Right lobe of liver (tissue), 6 donors: ENCODE data around the gene PCDHGB3. TPM values are rescaled to one million over a fixed set of nuclear protein-coding genes. Genes with fewer than 3 reads are reported as not detected.
A peak's percentile ranks its signal among the peaks of the same experiment; 100 is the strongest.

Experiments used
- ATAC-seq, 4 donors: fragments of 200-7000 bp; cut with Tn5 transposase; one replicate each; pipeline ENCODE4 v1.9.1; 2020; ENCODE audit warnings: mild to moderate bottlenecking in 4 of 4, moderate library complexity in 4 of 4
- DNase-seq, 3 donors: peaks; one replicate each; pipeline ENCODE4 v3.0.0-alpha.2; 2020
- H3K27ac ChIP-seq, 3 donors: fragments of 200-600 bp; one replicate each; pipeline ENCODE4 v1.8.0; 2022
- H3K27me3 ChIP-seq, 2 donors: fragments of 200-600 bp; one replicate each; pipeline ENCODE4 v1.8.0; 2022
- H3K36me3 ChIP-seq, 4 donors: fragments of 200-600 bp; sonication (generic) in 1 of 4; one replicate each; pipeline versions ENCODE4 v1.5.1 to v1.8.0; 2017 to 2022; ENCODE audit warnings: control low read depth in 1 of 4
- H3K4me1 ChIP-seq, 4 donors: fragments of 200-600 bp; sonication (generic) in 1 of 4; one replicate each; pipeline versions ENCODE4 v1.5.1 to v1.8.0; 2017 to 2022; ENCODE audit warnings: control low read depth in 1 of 4
- H3K4me3 ChIP-seq, 3 donors: fragments of 200-600 bp; one replicate each; pipeline ENCODE4 v1.8.0; 2022
- H3K9me3 ChIP-seq, 4 donors: fragments of 200-600 bp; sonication (generic) in 1 of 4; one replicate each; pipeline versions ENCODE4 v1.5.1 to v1.8.0; 2017 to 2022; ENCODE audit warnings: control low read depth in 1 of 4
- POLR2A ChIP-seq: fragments of 450-650 bp; IDR thresholded peaks from one replicate; pipeline ENCODE4 v1.6.1; 2017; ENCODE audit warnings: antibody characterized with exemption, mild to moderate bottlenecking
- WGBS: methylation state at CpG from one replicate; pipeline ENCODE4 v1.1.6; 2018; ENCODE audit warnings: low coverage, low lambda C conversion rate; ENCODE audit not compliant: insufficient coverage; ENCODE audit errors: missing lambda C conversion rate; 5-methylcytosine and 5-hydroxymethylcytosine counted together
- intact Hi-C, 2 donors: fragments of 100-400 bp; cut with DNase I; formaldehyde crosslinking; loops; one replicate each; pipeline versions ENCODE4 v1.11.2 to v1.14.1; 2022
- total RNA-seq, 6 experiments: library from RNA; depleted of rRNA in 2 of 6; stranded (reverse); fragments of >200 nt in 2 of 6; fragmentation: NEBNext Ultra II Directional in 3 of 6; extraction: Animal tissue kit (Norgen Biotek cat#: 25700) in 3 of 6; gene quantifications; one replicate each; pipeline versions ENCODE4 v1.1.0 to v1.2.4, GENCODE V29; 2016 to 2023
- TF ChIP-seq, protein P1 (sequence below), 4 donors: fragments of 200-600 bp in 3 of 4; fragments of 450-650 bp in 1 of 4; IDR thresholded peaks; one replicate each; pipeline versions ENCODE4 v1.5.1 to v1.8.0; 2016 to 2022; ENCODE audit warnings: antibody characterized with exemption in 4 of 4, mild to moderate bottlenecking in 2 of 4
- donor health status: DM: no; HTN: yes; CAD: no.
- donor health status: DM: no; HTN: no; CAD: no.
- donor health status: DM: no; HTN: no; CAD: no.
- donor health status: DM: no; HTN: yes; CAD: no.
- donor health status: DM: no; HTN: yes; CAD: no.

The PCDHGB3 gene
- total RNA-seq, 6 experiments from 2014 or later = 0.56 to 1.8 (median 1.2) TPM

GRCh38 chr5:141420855-141421488 is 50.9 kb downstream of the PCDHGB3 start, which contains the start of gene PCDHGA11:
PCDHGA11 (plus strand) TSS chr5:141421051; CDS start chr5:141421228, 177 bp downstream.
- Histone ChIP-seq H3K4me1 (no peaks in the 10 kb centered on the region), H3K27me3 (no peaks in the 10 kb centered on the region), H3K4me3 (peak within 1 kb of the TSS in 1 of 3 donors; percentile 13), H3K9me3 (peaks cover 0 to 41% (median 19%) of the 10 kb centered on the region in 4 donors), H3K27ac (no peak within 1 kb of the TSS), H3K36me3 (no peaks in the 10 kb centered on the region)
- ATAC-seq (peak in 3 of 4 donors; percentile 34 to 72 (median 63)), DNase-seq (peak in 1 of 3 donors; percentile 44)
- intact Hi-C loops = no loop called here
- no peak for TF ChIP-seq POLR2A
- TF ChIP-seq, protein P1, sequence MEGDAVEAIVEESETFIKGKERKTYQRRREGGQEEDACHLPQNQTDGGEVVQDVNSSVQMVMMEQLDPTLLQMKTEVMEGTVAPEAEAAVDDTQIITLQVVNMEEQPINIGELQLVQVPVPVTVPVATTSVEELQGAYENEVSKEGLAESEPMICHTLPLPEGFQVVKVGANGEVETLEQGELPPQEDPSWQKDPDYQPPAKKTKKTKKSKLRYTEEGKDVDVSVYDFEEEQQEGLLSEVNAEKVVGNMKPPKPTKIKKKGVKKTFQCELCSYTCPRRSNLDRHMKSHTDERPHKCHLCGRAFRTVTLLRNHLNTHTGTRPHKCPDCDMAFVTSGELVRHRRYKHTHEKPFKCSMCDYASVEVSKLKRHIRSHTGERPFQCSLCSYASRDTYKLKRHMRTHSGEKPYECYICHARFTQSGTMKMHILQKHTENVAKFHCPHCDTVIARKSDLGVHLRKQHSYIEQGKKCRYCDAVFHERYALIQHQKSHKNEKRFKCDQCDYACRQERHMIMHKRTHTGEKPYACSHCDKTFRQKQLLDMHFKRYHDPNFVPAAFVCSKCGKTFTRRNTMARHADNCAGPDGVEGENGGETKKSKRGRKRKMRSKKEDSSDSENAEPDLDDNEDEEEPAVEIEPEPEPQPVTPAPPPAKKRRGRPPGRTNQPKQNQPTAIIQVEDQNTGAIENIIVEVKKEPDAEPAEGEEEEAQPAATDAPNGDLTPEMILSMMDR (IDR thresholded peaks at IDR 0.05) = peak; percentile 17 to 38 (median 26)
- WGBS = 18% methylated on average over 21 of the region's 42 CpGs

DNA sequence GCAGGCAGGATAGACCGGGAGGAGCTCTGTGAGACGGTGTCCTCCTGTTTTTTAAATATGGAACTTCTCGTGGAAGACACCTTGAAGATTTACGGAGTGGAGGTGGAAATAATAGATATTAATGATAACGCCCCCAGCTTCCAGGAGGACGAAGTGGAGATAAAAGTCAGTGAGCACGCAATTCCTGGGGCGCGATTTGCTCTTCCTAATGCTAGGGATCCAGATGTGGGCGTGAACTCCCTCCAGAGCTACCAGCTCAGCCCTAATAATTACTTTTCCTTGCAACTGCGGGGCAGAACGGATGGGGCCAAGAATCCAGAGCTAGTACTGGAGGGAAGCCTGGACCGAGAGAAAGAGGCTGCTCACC is 51.4 kb downstream of the PCDHGB3 start:
- intact Hi-C loops = no loop called here
- ATAC-seq = no peak

More for the DNA sequence above, 51.4 kb downstream of the PCDHGB3 start:
- H3K4me1 ChIP-seq = no peaks in the 10 kb centered on the region
- no peak overlapping the region for H3K27ac ChIP-seq
- no peak for TF ChIP-seq POLR2A
- TF ChIP-seq, protein P1 (IDR thresholded peaks at IDR 0.05) = no peak
- no peak for DNase-seq
- H3K9me3 ChIP-seq = peaks cover 0 to 37% (median 19%) of the 10 kb centered on the region in 4 donors
- no peaks in the 10 kb centered on the region for H3K27me3 ChIP-seq
- H3K4me3 ChIP-seq = peak overlapping the region in 1 of 3 donors; percentile 13
- no peaks in the 10 kb centered on the region for H3K36me3 ChIP-seq
- 22% methylated on average over 13 of the region's 13 CpGs for WGBS

Other genes with a start within 250 kb of the PCDHGB3 start
- under 1 TPM; 0.10 to 0.35 (median 0.20) TPM for gene PCDHB4, start 248.4 kb upstream of the PCDHGB3 start, total RNA-seq
- gene PCDHB5, start 235.0 kb upstream of the PCDHGB3 start, total RNA-seq = 1 to 10 TPM in 1 of 6 experiments, under 1 TPM in 5; 0.18 to 1.2 (median 0.45) TPM
- under 1 TPM in 4 of 6 experiments, not detected in 2; 0.06 to 0.16 (median 0.12) TPM for gene PCDHB6, start 220.2 kb upstream of the PCDHGB3 start, total RNA-seq
- gene PCDHB7, start 197.6 kb upstream of the PCDHGB3 start, total RNA-seq = under 1 TPM; 0.07 to 0.31 (median 0.13) TPM
- gene PCDHB8, start 192.5 kb upstream of the PCDHGB3 start, total RNA-seq = under 1 TPM in 4 of 6 experiments, not detected in 2; 0.12 to 0.49 (median 0.19) TPM
- under 1 TPM; 0.17 to 0.51 (median 0.34) TPM for gene PCDHB16, start 187.9 kb upstream of the PCDHGB3 start, total RNA-seq
- under 1 TPM in 5 of 6 experiments, not detected in 1; 0.07 to 0.51 (median 0.21) TPM for gene PCDHB9, start 183.1 kb upstream of the PCDHGB3 start, total RNA-seq
- under 1 TPM in 5 of 6 experiments, not detected in 1; 0.09 to 0.23 (median 0.12) TPM for gene PCDHB10, start 177.9 kb upstream of the PCDHGB3 start, total RNA-seq
- gene PCDHB11, start 170.6 kb upstream of the PCDHGB3 start, total RNA-seq = under 1 TPM in 5 of 6 experiments, not detected in 1; 0.06 to 0.44 (median 0.19) TPM
- 1 to 10 TPM in 1 of 6 experiments, under 1 TPM in 4, not detected in 1; 0.27 to 1.1 (median 0.33) TPM for gene PCDHB12, start 161.5 kb upstream of the PCDHGB3 start, total RNA-seq
- under 1 TPM; 0.25 to 1.00 (median 0.49) TPM for gene PCDHB13, start 156.3 kb upstream of the PCDHGB3 start, total RNA-seq
- 1 to 10 TPM in 1 of 6 experiments, under 1 TPM in 5; 0.44 to 1.0 (median 0.86) TPM for gene PCDHB14, start 146.9 kb upstream of the PCDHGB3 start, total RNA-seq
- gene PCDHB15, start 124.8 kb upstream of the PCDHGB3 start, total RNA-seq = under 1 TPM; 0.37 to 0.83 (median 0.63) TPM
- gene SLC25A2, start 66.2 kb upstream of the PCDHGB3 start, total RNA-seq = under 1 TPM in 1 of 6 experiments, not detected in 5; 0.31 TPM
- gene TAF7, start 49.5 kb upstream of the PCDHGB3 start, total RNA-seq = 10 to 100 TPM; 17.7 to 37.9 (median 22.3) TPM
- under 1 TPM in 5 of 6 experiments, not detected in 1; 0.04 to 0.18 (median 0.12) TPM for gene PCDHGA1, start 39.7 kb upstream of the PCDHGB3 start, total RNA-seq
- under 1 TPM; 0.49 to 0.88 (median 0.57) TPM for gene PCDHGA2, start 31.5 kb upstream of the PCDHGB3 start, total RNA-seq
- 1 to 10 TPM in 2 of 6 experiments, under 1 TPM in 4; 0.51 to 1.8 (median 0.76) TPM for gene PCDHGA3, start 26.4 kb upstream of the PCDHGB3 start, total RNA-seq
- 1 to 10 TPM in 1 of 6 experiments, under 1 TPM in 5; 0.37 to 1.2 (median 0.52) TPM for gene PCDHGB1, start 20.1 kb upstream of the PCDHGB3 start, total RNA-seq
- gene PCDHGA4, start 15.2 kb upstream of the PCDHGB3 start, total RNA-seq = 1 to 10 TPM in 2 of 6 experiments, under 1 TPM in 4; 0.39 to 1.8 (median 0.73) TPM
- 1 to 10 TPM in 5 of 6 experiments, under 1 TPM in 1; 0.51 to 2.8 (median 1.4) TPM for gene PCDHGB2, start 10.2 kb upstream of the PCDHGB3 start, total RNA-seq
- 1 to 10 TPM in 1 of 6 experiments, under 1 TPM in 5; 0.32 to 1.2 (median 0.57) TPM for gene PCDHGA5, start 6.1 kb upstream of the PCDHGB3 start, total RNA-seq
- 1 to 10 TPM in 3 of 6 experiments, under 1 TPM in 3; 0.56 to 1.3 (median 0.89) TPM for gene PCDHGA6, start 3.6 kb downstream of the PCDHGB3 start, total RNA-seq
- gene PCDHGA7, start 12.5 kb downstream of the PCDHGB3 start, total RNA-seq = under 1 TPM; 0.37 to 0.99 (median 0.76) TPM
- 1 to 10 TPM; 1.6 to 5.5 (median 2.4) TPM for gene PCDHGB4, start 17.5 kb downstream of the PCDHGB3 start, total RNA-seq
- under 1 TPM; 0.27 to 0.88 (median 0.50) TPM for gene PCDHGA8, start 22.4 kb downstream of the PCDHGB3 start, total RNA-seq
- 1 to 10 TPM; 3.0 to 6.8 (median 4.0) TPM for gene PCDHGB5, start 27.7 kb downstream of the PCDHGB3 start, total RNA-seq
- 1 to 10 TPM; 1.0 to 2.5 (median 1.3) TPM for gene PCDHGA9, start 32.5 kb downstream of the PCDHGB3 start, total RNA-seq
- gene PCDHGB6, start 37.8 kb downstream of the PCDHGB3 start, total RNA-seq = 1 to 10 TPM; 1.9 to 5.0 (median 2.9) TPM
- gene PCDHGA10, start 42.7 kb downstream of the PCDHGB3 start, total RNA-seq = 1 to 10 TPM; 1.5 to 4.6 (median 2.8) TPM
- gene PCDHGB7, start 47.4 kb downstream of the PCDHGB3 start, total RNA-seq = 1 to 10 TPM; 1.2 to 3.7 (median 2.7) TPM
- 1 to 10 TPM in 3 of 6 experiments, under 1 TPM in 3; 0.81 to 1.7 (median 1.1) TPM for gene PCDHGA11, start 50.8 kb downstream of the PCDHGB3 start, total RNA-seq
- gene PCDHGA12, start 60.3 kb downstream of the PCDHGB3 start, total RNA-seq = 1 to 10 TPM in 4 of 6 experiments, under 1 TPM in 2; 0.73 to 1.6 (median 1.3) TPM
- gene PCDHGC3, start 105.7 kb downstream of the PCDHGB3 start, total RNA-seq = 10 to 100 TPM in 1 of 6 experiments, 1 to 10 TPM in 5; 6.1 to 10.6 (median 7.6) TPM
- 10 to 100 TPM in 1 of 6 experiments, under 1 TPM in 5; 0.20 to 10.7 (median 0.34) TPM for gene PCDHGC4, start 114.8 kb downstream of the PCDHGB3 start, total RNA-seq
- under 1 TPM; 0.24 to 0.37 (median 0.32) TPM for gene PCDHGC5, start 118.8 kb downstream of the PCDHGB3 start, total RNA-seq
- gene DIAPH1, start 248.8 kb downstream of the PCDHGB3 start, total RNA-seq = 100 to 1,000 TPM in 4 of 6 experiments, 10 to 100 TPM in 2; 93.7 to 114 (median 107) TPM